Spleen (tissue), 7 donors: Measurements from ENCODE around the gene RPL29.

ENCODE experiments used
- POLR2A ChIP-seq, 3 donors: fragments of 450-650 bp; IDR thresholded peaks; one replicate each; pipeline ENCODE4 v1.5.1; 2017; ENCODE audit warnings: antibody characterized with exemption in 3 of 3, mild to moderate bottlenecking in 1 of 3
- TF ChIP-seq, protein P1 (sequence below), 11 experiments: fragments of 200-600 bp in 7 of 11; fragments of 450-650 bp in 4 of 11; sonication (generic) in 4 of 11; IDR thresholded peaks in 8 of 11; conservative IDR thresholded peaks in 3 of 11; 1 replicate in 7 of 11; 2 replicates in 4 of 11; pipeline versions ENCODE4 v1.4.0 to v1.8.0; 2016 to 2021; ENCODE audit warnings: antibody characterized with exemption in 11 of 11, inconsistent platforms in 4 of 11, mild to moderate bottlenecking in 1 of 11
- donor health status: DM: no; HTN: no; CAD: no; lungs with moderate emphysema.
- donor health status: DM: no; HTN: no; CAD: no.
- donor health status: DM: no; HTN: no; CAD: no.

DNA sequence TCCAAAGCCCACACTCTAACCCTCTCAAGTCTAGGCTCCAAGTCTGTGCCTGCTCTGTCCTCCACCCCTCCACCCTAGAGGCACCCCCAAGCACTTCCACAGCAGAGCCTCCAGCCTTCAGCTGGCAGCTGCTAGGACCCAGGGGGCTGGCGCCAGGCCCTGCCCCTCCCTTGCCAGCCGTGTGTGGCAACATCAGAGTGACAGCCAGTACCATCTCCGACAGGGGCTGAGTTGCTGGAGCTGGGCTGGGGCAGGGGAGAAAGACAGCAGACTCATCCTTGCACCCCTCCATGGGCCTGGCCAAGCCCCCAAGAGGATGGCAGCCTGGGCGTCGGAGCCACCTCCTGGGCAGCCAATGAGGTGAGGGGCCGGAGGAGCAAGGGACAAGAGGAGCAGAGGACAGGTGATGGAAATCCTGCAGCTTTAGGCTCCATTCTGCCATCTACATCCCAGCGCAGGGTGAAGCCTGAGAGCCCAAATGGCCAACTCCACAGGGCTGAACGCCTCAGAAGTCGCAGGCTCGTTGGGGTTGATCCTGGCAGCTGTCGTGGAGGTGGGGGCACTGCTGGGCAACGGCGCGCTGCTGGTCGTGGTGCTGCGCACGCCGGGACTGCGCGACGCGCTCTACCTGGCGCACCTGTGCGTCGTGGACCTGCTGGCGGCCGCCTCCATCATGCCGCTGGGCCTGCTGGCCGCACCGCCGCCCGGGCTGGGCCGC is 40.4 kb downstream of the RPL29 start, which contains the start of gene GPR62:
- no peak for TF ChIP-seq POLR2A (IDR thresholded peaks at IDR 0.05)
- TF ChIP-seq, protein P1, sequence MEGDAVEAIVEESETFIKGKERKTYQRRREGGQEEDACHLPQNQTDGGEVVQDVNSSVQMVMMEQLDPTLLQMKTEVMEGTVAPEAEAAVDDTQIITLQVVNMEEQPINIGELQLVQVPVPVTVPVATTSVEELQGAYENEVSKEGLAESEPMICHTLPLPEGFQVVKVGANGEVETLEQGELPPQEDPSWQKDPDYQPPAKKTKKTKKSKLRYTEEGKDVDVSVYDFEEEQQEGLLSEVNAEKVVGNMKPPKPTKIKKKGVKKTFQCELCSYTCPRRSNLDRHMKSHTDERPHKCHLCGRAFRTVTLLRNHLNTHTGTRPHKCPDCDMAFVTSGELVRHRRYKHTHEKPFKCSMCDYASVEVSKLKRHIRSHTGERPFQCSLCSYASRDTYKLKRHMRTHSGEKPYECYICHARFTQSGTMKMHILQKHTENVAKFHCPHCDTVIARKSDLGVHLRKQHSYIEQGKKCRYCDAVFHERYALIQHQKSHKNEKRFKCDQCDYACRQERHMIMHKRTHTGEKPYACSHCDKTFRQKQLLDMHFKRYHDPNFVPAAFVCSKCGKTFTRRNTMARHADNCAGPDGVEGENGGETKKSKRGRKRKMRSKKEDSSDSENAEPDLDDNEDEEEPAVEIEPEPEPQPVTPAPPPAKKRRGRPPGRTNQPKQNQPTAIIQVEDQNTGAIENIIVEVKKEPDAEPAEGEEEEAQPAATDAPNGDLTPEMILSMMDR (IDR thresholded peaks at IDR 0.05 in 8 of 11, conservative IDR thresholded peaks at IDR 0.05 in 3 of 11) = no peak
